Smooth muscle cell (in vitro differentiated cells): ENCODE results near the gene TAP1. TPM values are rescaled to one million over a fixed set of nuclear protein-coding genes. Genes with fewer than 3 reads are reported as not detected.

Experiments
- DNase-seq: peaks from one replicate; lab custom pipeline; 2025; ENCODE audit not compliant: unreplicated experiment; lab: John Stamatoyannopoulos, UW
- H2AFZ ChIP-seq: fragments of 200-600 bp; sonication (generic); 2 replicates; pipeline ENCODE4 v1.6.0; 2016; ENCODE audit warnings: antibody characterized with exemption, low read depth, mild to moderate bottlenecking
- H3F3A ChIP-seq: fragments of 200-600 bp; sonication (generic); 2 replicates; pipeline ENCODE4 v1.6.0; 2017; ENCODE audit warnings: antibody characterized with exemption, low read depth
- H3K27ac ChIP-seq: fragments of 200-600 bp; sonication (generic); 2 replicates; pipeline ENCODE4 v1.5.1; 2016; ENCODE audit warnings: low read depth, mild to moderate bottlenecking
- H3K27me3 ChIP-seq: fragments of 200-600 bp; sonication (generic); 2 replicates; pipeline ENCODE4 v1.6.1; 2016; ENCODE audit warnings: low read depth, mild to moderate bottlenecking
- H3K36me3 ChIP-seq: fragments of 200-600 bp; sonication (generic); 2 replicates; pipeline ENCODE4 v1.5.1; 2016; ENCODE audit warnings: low read depth
- H3K4me1 ChIP-seq: fragments of 200-600 bp; sonication (generic); 2 replicates; pipeline ENCODE4 v1.5.1; 2016; ENCODE audit warnings: low read depth
- H3K4me2 ChIP-seq: fragments of 200-600 bp; sonication (generic); 2 replicates; pipeline ENCODE4 v1.6.0; 2016; ENCODE audit warnings: mild to moderate bottlenecking
- H3K4me3 ChIP-seq: fragments of 200-600 bp; sonication (generic); 2 replicates; pipeline ENCODE4 v1.5.1; 2016; ENCODE audit warnings: mild to moderate bottlenecking
- H3K79me2 ChIP-seq: fragments of 200-600 bp; sonication (generic); 2 replicates; pipeline ENCODE4 v1.6.0; 2016; ENCODE audit warnings: low read depth, mild to moderate bottlenecking
- H3K9ac ChIP-seq: fragments of 200-600 bp; sonication (generic); 2 replicates; pipeline ENCODE4 v1.6.0; 2016; ENCODE audit warnings: low read depth
- H3K9me3 ChIP-seq: fragments of 200-600 bp; sonication (generic); replicated peaks from 2 replicates; pipeline ENCODE4 v1.5.1; 2016; ENCODE audit warnings: low read depth
- H4K20me1 ChIP-seq: fragments of 200-600 bp; sonication (generic); 2 replicates; pipeline ENCODE4 v1.6.0; 2016; ENCODE audit warnings: low read depth
- WGBS: methylation state at CpG from one replicate; pipeline ENCODE4 v1.1.7; 2016; ENCODE audit warnings: low lambda C conversion rate; 5-methylcytosine and 5-hydroxymethylcytosine counted together
- polyA plus RNA-seq: library from polyadenylated mRNA; unstranded; fragments of >200 nt; fragmentation: Nextera tagmentation; extraction: Ambion mirVana; gene quantifications from 2 replicates; pipeline ENCODE4 v1.2.1, GENCODE V29; 2016
- total RNA-seq: library from RNA; depleted of rRNA; stranded (reverse); fragments of >200 nt; gene quantifications from 2 replicates; pipeline ENCODE4 v1.2.3, GENCODE V29; 2014
- TF ChIP-seq, protein P1 (sequence below): fragments of 200-600 bp; sonication (generic); IDR thresholded peaks from 2 replicates; pipeline ENCODE4 v1.5.1; 2017; ENCODE audit warnings: borderline replicate concordance, mild to moderate bottlenecking, antibody characterized with exemption; ENCODE audit not compliant: insufficient read depth, poor library complexity, severe bottlenecking

The TAP1 gene
- total and polyA plus RNA-seq, 2 experiments from 2014 or later, result 11.2 to 18.4 TPM

DNA sequence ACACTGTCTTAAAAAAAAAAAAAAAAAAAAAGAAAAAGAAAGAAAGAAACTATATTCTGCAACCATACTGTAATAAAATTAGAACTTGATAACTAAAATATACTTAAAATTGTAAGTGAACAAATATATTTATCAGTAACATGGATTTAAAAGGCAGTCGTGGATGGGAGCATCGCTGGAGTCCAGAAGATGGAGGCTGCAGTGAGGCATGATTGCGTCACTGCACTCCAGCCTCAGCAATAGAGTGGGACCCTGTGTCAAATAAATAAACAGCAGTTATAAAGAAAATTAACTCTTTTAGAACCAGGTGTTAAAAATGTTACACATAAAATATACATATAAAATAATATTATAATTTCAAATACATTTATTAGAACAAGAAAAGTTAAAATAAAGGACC lies 9.2 kb upstream of the TAP1 start:
- Histone ChIP-seq H3K9me3 (no peaks in the 10 kb centered on the region), H3K36me3 (no peaks in the 10 kb centered on the region), H3K4me2 (no peak overlapping the region), H3K9ac (no peak overlapping the region), H3K27me3 (peaks cover 43% of the 10 kb centered on the region), H4K20me1 (no peaks in the 10 kb centered on the region), H3F3A (no peaks in the 10 kb centered on the region), H3K4me3 (no peak overlapping the region), H2AFZ (no peak overlapping the region), H3K27ac (no peak overlapping the region), H3K79me2 (no peaks in the 10 kb centered on the region), H3K4me1 (peaks cover 2% of the 10 kb centered on the region)
- no peak for DNase-seq
- 89% methylated on average over 3 of the region's 3 CpGs for WGBS
- TF ChIP-seq, protein P1, sequence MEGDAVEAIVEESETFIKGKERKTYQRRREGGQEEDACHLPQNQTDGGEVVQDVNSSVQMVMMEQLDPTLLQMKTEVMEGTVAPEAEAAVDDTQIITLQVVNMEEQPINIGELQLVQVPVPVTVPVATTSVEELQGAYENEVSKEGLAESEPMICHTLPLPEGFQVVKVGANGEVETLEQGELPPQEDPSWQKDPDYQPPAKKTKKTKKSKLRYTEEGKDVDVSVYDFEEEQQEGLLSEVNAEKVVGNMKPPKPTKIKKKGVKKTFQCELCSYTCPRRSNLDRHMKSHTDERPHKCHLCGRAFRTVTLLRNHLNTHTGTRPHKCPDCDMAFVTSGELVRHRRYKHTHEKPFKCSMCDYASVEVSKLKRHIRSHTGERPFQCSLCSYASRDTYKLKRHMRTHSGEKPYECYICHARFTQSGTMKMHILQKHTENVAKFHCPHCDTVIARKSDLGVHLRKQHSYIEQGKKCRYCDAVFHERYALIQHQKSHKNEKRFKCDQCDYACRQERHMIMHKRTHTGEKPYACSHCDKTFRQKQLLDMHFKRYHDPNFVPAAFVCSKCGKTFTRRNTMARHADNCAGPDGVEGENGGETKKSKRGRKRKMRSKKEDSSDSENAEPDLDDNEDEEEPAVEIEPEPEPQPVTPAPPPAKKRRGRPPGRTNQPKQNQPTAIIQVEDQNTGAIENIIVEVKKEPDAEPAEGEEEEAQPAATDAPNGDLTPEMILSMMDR, result no peak

DNA sequence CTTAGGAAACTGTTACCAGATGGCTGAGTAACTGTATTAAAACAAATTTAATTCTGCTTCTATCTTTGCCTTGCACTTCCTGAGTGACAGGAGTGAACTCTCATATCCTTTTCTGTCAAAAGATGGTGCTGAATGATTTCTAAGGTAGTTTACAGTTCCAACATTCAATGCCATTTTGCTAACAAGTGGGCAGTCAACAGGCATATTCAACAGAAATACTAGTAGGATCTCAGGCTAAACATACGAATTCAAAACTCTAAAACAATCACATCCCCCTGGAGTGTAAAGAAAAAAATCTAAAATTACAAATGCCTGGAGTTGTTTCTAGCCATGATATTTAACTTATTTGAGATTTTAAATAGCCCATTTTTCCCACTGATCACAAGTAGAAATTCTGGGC lies 7.2 kb upstream of the TAP1 start:
- TF ChIP-seq, protein P1, result no peak
- Histone ChIP-seq H3K36me3 (no peaks in the 10 kb centered on the region), H3K79me2 (no peaks in the 10 kb centered on the region), H2AFZ (no peak overlapping the region), H4K20me1 (no peaks in the 10 kb centered on the region), H3K9ac (no peak overlapping the region), H3K9me3 (no peaks in the 10 kb centered on the region), H3F3A (no peaks in the 10 kb centered on the region), H3K4me3 (no peak overlapping the region), H3K4me1 (peaks cover 2% of the 10 kb centered on the region), H3K27me3 (peaks cover 43% of the 10 kb centered on the region), H3K27ac (no peak overlapping the region), H3K4me2 (no peak overlapping the region)
- WGBS, result 90% methylated on average over 1 of the region's 1 CpG
- no peak for DNase-seq

DNA sequence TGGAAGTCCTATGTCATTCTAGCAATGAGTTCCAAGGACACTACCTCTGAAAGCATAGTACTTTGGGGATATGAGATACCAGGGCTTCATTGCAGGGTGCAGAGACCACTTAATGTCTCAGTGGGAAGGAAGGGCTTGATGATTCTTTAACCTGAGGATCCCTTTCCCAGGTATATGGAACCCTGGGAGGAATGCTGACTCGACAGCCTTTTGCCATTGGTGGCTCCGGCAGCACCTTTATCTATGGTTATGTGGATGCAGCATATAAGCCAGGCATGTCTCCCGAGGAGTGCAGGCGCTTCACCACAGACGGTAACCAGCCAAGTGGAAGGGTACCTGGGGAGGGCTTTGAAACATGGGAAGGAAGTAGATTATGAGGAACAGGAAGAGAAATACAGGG lies 4.7 kb upstream of the TAP1 start:
- WGBS, result 83% methylated on average over 5 of the region's 5 CpGs

More for the DNA sequence above, 4.7 kb upstream of the TAP1 start:
- Histone ChIP-seq H3K4me3 (no peak overlapping the region), H4K20me1 (no peaks in the 10 kb centered on the region), H3K9me3 (no peaks in the 10 kb centered on the region), H3K4me2 (no peak overlapping the region), H3K79me2 (no peaks in the 10 kb centered on the region), H3K4me1 (peaks cover 2% of the 10 kb centered on the region), H2AFZ (no peak overlapping the region), H3K27ac (no peak overlapping the region), H3K9ac (no peak overlapping the region), H3K36me3 (no peaks in the 10 kb centered on the region), H3F3A (no peaks in the 10 kb centered on the region), H3K27me3 (peaks cover 41% of the 10 kb centered on the region)
- TF ChIP-seq, protein P1, result no peak
- no peak for DNase-seq
